SK-MEL-5 (cell line): ENCODE data around the gene CDH22. TPM values are rescaled to one million over a fixed set of nuclear protein-coding genes. Genes with fewer than 3 reads are reported as not detected.

ENCODE experiments used
- DNase-seq: peaks from one replicate; pipeline ENCODE4 v3.0.0-alpha.2; 2016; ENCODE audit warnings: low read depth, low spot score
- in situ Hi-C: cut with HindIII; loops from 2 replicates; pipeline ENCODE4 v1.10.0; 2016; ENCODE audit warnings: low sequenced_read_pairs, high pct_unique_total_duplicates, low pct_unique_long_range_greater_than_20kb
- total RNA-seq: library from RNA; depleted of rRNA; stranded (reverse); fragments of >200 nt; shearing (Covaris generic); gene quantifications from 2 replicates; pipeline ENCODE4 v1.2.3, GENCODE V29; 2014

The CDH22 gene
- total RNA-seq, 1 experiment from 2014 or later = not detected

GRCh38 chr20:46264391-46265266 is 43.7 kb downstream of the CDH22 start:
- in situ Hi-C loops = no loop called here
- no peak for DNase-seq

GRCh38 chr20:46261456-46262253 is 46.6 kb downstream of the CDH22 start:
- DNase-seq = no peak
- in situ Hi-C loops = no loop called here

- DNase-seq = no peak
- in situ Hi-C loops = no loop called here
Observed at GRCh38 chr20:46260936-46261454, 47.3 kb downstream of the CDH22 start.

GRCh38 chr20:46260480-46260879 is 47.8 kb downstream of the CDH22 start:
- no peak for DNase-seq
- in situ Hi-C loops = no loop called here

- in situ Hi-C loops = no loop called here
Observed at GRCh38 chr20:46259260-46259859, 48.9 kb downstream of the CDH22 start.

GRCh38 chr20:46257887-46258286 is 50.4 kb downstream of the CDH22 start:
- in situ Hi-C loops = no loop called here

More at GRCh38 chr20:46259260-46259859, 48.9 kb downstream of the CDH22 start:
- no peak for DNase-seq

GRCh38 chr20:46256293-46256692 is 52.0 kb downstream of the CDH22 start:
- in situ Hi-C loops = no loop called here
- DNase-seq = no peak

More at GRCh38 chr20:46257887-46258286, 50.4 kb downstream of the CDH22 start:
- DNase-seq = no peak

- in situ Hi-C loops = no loop called here
- no peak for DNase-seq
Observed at GRCh38 chr20:46255440-46256104, 52.7 kb downstream of the CDH22 start.

- peak; percentile 75 for DNase-seq
- in situ Hi-C loops = no loop called here
Observed at GRCh38 chr20:46253391-46253790, 54.9 kb downstream of the CDH22 start.

GRCh38 chr20:46252352-46253091 is 55.8 kb downstream of the CDH22 start:
- DNase-seq = no peak
- in situ Hi-C loops = no loop called here

- DNase-seq = no peak
- in situ Hi-C loops = no loop called here
Observed at GRCh38 chr20:46251211-46251673, 57.1 kb downstream of the CDH22 start.

- DNase-seq = no peak
- in situ Hi-C loops = no loop called here
Observed at GRCh38 chr20:46250772-46251171, 57.5 kb downstream of the CDH22 start.

GRCh38 chr20:46249671-46250070 is 58.6 kb downstream of the CDH22 start:
- in situ Hi-C loops = no loop called here
- no peak for DNase-seq

- DNase-seq = no peak
- in situ Hi-C loops = no loop called here
Observed at GRCh38 chr20:46246559-46246958, 61.7 kb downstream of the CDH22 start.

GRCh38 chr20:46243707-46244628 is 64.3 kb downstream of the CDH22 start:
- DNase-seq = no peak
- in situ Hi-C loops = no loop called here

GRCh38 chr20:46242390-46242789 is 65.9 kb downstream of the CDH22 start:
- no peak for DNase-seq
- in situ Hi-C loops = no loop called here
